GM18858 (cell line): ENCODE results near the gene HIPK1.
"Not testable (repeated sequence)": the region's sequence is repeated elsewhere in the genome, so short reads cannot be mapped to it uniquely, and the experiment has no call there.

Experiments
- ATAC-seq: cut with Tn5 transposase; IDR thresholded peaks from one replicate; pipeline ENCODE4 v1.9.1; 2021; ENCODE audit not compliant: unreplicated experiment

HIPK1 gene

DNA sequence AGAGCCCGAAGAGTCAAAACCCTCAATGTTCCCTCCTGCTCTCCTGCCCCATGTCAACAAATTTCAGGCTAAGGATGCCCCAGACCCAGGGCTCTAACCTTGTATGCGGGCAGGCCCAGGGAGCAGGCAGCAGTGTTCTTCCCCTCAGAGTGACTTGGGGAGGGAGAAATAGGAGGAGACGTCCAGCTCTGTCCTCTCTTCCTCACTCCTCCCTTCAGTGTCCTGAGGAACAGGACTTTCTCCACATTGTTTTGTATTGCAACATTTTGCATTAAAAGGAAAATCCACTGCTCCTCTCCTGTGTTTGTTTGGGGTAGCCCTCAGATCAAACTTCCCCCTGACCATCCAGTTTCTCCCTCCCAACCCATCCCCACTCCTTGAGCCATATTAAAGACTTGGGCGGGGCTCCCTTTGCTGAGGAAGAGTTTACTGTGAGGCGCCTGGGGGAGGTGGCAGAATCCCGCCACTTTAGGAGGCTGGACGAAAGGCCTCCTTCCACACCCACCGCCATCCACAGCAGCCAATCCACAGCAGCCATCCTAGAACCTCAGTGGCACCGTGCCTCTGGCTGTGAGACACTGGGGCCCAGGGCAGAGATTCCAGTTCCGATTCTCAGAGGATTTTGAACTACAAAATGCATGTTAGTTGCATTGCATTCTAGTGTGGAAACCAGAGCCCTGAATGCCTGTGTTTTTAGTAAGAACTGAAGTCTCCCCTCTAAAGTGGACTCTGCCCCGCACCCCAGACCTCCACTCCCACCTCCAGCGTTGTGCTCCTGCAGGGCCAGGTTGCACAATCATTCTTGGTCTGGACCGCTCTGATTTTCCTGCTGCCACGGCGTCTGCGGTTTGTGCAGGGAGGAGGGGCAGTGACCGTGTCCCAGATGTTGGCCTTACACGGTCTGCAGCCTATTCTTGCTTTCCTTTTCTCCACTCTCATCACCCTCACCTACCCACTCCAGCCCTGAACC is 53.1 kb downstream of the HIPK1 start:
- ATAC-seq: no peak

- ATAC-seq: no peak
Observed at GRCh38 chr1:113982949-113983348, 53.8 kb downstream of the HIPK1 start.

DNA sequence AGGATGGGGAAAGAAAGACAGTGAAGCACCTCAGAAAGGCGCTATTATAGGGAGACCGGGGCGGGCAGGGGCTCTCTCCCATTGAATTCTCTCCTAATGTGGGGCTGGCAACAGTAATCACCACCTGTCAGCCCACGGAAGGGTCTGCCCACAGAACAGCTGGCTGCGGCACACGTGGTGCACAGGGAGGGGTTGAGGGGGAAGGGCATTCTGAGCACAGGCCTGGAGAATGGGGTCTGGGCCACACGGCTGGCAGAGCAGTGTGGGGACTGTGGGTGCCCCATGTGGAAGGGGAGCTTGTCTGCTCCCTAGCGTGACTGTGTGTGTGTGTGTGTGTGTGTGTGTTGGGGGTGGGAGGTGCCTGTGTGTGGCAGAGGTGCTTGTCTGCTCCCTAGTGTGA is 54.3 kb downstream of the HIPK1 start:
- no peak for ATAC-seq

- ATAC-seq: no peak
Observed at GRCh38 chr1:113983826-113984225, 54.7 kb downstream of the HIPK1 start.

DNA sequence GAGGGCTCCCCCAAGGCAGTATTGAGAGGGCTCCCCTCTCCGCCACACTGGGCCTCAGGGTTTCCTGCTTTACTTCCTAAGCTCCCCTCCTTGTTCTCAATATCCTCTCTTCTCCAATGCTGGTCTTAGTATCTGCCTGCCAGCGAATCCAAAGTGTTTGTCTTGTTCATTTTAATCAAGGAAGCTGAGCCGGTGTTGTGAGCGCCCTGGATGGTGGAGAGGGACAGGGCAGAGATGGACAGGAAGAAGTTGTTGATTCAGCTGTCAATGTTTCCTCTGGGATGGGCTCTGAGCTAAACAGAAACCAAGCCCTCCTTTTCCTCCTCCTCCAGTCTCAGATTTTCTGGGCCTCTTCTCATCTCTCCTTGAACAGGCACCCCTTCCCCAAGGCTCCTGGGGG is 55.6 kb downstream of the HIPK1 start:
- no peak for ATAC-seq

DNA sequence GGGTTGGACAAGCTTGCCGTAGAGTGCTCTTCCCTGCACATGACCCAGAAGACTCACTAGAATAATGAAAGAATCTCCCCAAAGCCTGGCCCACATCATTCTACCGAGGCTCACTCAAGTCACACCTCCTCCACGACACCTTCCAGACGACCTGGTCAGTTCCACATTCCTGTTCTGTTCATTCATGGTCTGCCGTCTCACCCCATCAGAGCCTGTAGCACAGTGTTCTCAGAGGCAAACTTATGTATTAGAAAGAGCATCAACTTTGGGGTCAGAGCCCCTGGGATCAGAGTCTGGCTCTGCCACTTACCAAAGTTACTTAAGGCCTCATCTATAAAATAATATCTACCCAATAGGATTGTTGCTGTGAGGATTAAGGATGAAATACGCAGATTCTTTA is 57.7 kb downstream of the HIPK1 start:
- no peak for ATAC-seq

DNA sequence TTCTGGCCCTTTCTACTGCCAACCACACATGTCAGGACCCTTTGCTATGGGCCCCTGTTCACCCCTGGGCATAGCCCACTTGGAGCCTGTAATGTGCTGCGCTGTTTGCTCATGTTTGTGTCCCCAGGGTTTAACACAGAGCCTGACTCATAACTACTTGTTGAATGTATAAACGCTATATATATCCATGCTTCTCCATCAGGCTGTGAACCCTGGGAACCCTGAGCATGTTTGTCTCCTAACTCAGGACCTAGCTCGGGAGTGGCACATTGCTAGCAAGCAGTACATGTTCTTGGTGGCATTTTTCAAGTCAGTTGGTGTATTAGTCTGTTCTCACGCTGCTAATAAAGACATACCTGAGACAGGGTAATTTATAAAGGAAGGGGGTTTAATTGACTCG is 58.1 kb downstream of the HIPK1 start:
- ATAC-seq: no peak

- ATAC-seq: no peak
Observed at GRCh38 chr1:113990530-113990929, 61.4 kb downstream of the HIPK1 start.

DNA sequence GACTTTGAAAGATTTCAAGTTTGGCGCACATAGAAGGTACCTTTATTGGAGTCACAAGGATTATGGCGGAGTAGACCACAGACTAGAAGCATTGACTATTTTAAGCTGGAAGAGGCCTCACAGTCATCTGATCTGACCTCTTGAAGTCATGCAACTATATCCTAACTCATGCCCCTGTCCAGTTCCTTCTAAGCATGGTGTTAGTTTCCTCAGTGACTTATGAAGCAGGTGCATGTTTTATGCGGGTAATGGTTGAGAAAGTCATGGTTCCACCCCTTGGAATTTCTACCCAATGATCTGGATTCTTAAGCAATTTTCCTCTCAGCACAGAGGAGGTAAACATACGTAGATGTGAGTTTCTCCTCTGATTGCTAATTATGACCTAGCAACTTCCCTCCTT is 61.8 kb downstream of the HIPK1 start:
- no peak for ATAC-seq

DNA sequence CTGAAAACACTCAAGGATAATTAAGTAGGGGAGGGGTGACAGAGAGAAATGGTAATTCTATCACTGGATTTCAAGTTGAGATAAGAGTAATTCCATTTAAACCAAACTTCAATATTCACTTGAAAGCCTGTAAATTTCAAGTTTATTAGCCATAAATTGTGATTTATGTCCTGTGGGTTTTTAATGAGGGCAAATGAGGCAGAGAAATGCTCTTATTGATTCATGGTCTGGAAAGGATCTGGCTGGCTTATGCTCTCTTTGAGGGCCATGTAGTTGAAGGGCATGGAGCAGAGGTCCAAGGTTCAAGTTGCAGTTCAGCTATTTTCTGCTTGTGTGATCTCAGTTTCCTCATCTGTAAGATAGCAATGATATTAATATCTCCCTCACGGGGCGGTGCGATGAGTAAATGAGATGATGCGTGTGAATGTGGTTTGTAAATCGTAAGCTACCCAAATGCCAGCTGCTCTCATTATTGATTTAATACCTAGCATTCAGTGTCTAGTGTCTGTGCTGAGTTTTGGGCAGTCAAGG is 62.4 kb downstream of the HIPK1 start:
- no peak for ATAC-seq

DNA sequence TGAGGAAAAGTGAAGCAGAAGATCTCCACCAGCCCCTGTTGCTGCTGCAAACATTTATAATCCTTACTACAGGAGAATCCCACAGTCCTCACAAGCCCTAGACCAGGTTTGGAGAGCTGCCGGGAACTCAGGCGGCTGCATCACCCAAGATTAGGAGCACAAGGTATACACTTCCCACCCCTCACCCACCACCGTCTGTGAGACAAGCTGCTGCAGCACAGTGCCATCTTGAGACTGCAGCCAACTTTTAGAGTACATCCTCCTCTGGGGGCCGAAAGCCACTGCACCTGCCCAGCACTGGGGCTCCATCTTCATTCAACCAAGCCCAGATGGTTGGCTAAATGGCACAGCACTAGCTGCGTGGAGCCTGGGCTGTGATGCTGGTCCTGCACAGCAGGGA is 63.9 kb downstream of the HIPK1 start:
- no peak for ATAC-seq

DNA sequence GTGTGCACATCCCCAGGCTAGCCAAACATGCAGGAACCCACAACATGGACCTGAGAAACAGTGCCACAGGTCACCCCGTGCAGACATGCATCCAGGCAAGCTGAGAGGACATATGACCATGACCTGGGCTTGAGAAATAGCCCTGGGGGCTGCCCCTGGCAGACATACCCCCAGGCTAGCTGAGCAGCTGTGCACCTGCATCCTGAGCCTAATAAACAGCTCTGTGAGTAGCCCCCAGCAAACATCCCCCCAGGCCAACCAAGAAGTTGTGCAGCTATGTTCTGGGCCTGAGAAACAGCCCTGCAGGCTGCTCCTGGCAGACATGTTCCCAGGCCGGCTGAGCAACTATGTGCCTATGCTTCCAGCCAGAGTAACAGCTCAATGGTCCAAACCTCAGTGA is 64.6 kb downstream of the HIPK1 start:
- no peak for ATAC-seq

DNA sequence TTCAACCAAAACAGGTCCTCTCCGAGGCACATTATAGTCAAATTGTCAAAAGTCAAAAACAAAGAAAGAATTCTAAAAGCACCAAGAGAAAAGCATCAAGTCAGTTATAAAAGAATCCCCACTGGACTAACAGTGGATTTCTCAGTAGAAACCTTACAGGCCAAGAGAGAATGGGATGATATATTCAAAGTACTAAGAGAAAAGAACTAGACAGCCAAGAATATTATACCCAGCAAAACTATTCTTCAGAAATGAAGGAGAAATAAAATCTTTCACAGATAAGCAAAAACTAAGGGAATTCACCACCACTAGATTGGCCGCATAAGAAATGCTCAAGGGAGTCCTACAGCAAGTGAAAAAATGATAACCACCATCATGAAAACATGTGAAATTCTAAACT is 66.3 kb downstream of the HIPK1 start:
- ATAC-seq: no peak

GRCh38 chr1:113998361-113998760 is 69.2 kb downstream of the HIPK1 start:
- no peak for ATAC-seq

- ATAC-seq: no peak
Observed at GRCh38 chr1:113999233-113999632, 70.1 kb downstream of the HIPK1 start.

- no peak for ATAC-seq
Observed at GRCh38 chr1:113999799-114000198, 70.7 kb downstream of the HIPK1 start.

DNA sequence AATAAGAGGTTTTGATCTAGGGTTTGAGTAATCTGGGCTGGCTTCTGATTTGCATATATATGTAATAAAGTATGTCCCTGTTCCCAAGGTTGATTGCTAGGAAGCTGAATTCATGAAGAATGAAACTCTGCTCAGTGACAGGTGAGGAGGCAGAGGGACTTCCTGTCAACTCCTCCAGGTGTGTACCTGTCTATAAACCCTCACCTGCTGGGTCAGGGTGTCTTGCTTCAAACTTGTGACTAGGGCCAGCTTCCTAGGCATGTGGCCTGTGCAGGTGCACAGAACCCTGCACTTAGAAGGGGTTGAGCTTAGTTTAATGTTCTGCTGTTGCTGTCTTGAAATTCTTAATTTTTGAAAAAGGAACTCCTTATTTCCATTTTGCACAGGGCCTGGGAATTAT is 71.3 kb downstream of the HIPK1 start:
- ATAC-seq: no peak

GRCh38 chr1:114002492-114003239 is 73.5 kb downstream of the HIPK1 start:
- no peak for ATAC-seq

- no peak for ATAC-seq
Observed at GRCh38 chr1:114003431-114003830, 74.3 kb downstream of the HIPK1 start.

GRCh38 chr1:114006825-114007224 is 77.7 kb downstream of the HIPK1 start:
- ATAC-seq: not testable (repeated sequence)

GRCh38 chr1:114008480-114008941 is 79.4 kb downstream of the HIPK1 start:
- ATAC-seq: no peak

DNA sequence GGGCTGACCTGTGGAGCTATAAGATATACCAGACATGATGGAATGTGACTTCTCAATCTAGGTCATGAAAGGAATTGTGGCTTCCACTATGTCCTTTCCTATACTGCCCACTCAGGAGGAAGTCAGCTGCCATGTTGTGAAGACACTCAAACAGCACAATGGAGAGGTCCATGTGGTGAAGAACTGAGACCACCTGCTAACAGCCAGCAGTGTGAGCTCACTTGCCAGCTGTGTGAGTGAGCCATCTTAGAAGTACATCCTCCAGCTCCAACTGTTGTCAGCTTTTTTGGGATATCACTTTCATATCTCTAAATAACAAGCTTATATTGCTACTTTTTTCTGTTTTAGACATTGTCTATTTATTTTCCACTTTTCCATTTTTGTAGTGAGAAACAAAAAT is 79.9 kb downstream of the HIPK1 start:
- no peak for ATAC-seq
